GM19372 (cell line): ENCODE measurements around the gene TMEM119.
"Not testable (repeated sequence)": the region's sequence is repeated elsewhere in the genome, so short reads cannot be mapped to it uniquely, and the experiment has no call there.

Source experiments
- ATAC-seq: cut with Tn5 transposase; IDR thresholded peaks from one replicate; pipeline ENCODE4 v1.9.1; 2021; ENCODE audit warnings: mild to moderate bottlenecking, low read depth, moderate library complexity; ENCODE audit not compliant: unreplicated experiment

TMEM119 gene

GRCh38 chr12:108571609-108572165, 26.2 kb downstream of the TMEM119 start:
- no peak for ATAC-seq

- no peak for ATAC-seq
Observed at GRCh38 chr12:108570743-108571608, 26.9 kb downstream of the TMEM119 start.

GRCh38 chr12:108568338-108569154, 29.3 kb downstream of the TMEM119 start:
- ATAC-seq: peak; percentile 74

GRCh38 chr12:108567406-108568337, 30.2 kb downstream of the TMEM119 start:
- ATAC-seq: no peak

GRCh38 chr12:108566452-108566851, 31.4 kb downstream of the TMEM119 start:
- ATAC-seq: no peak

- no peak for ATAC-seq
Observed at GRCh38 chr12:108565976-108566375, 31.9 kb downstream of the TMEM119 start.

GRCh38 chr12:108565146-108565545, 32.7 kb downstream of the TMEM119 start:
- ATAC-seq: no peak

- ATAC-seq: no peak
Observed at GRCh38 chr12:108564724-108565123, 33.2 kb downstream of the TMEM119 start.

GRCh38 chr12:108563804-108564151, 34.1 kb downstream of the TMEM119 start:
- no peak for ATAC-seq

GRCh38 chr12:108563136-108563803, 34.6 kb downstream of the TMEM119 start:
- peak; percentile 28 for ATAC-seq

- ATAC-seq: peak; percentile 62
Observed at GRCh38 chr12:108562348-108563135, 35.3 kb downstream of the TMEM119 start, which contains the start of gene ISCU. Gene ISCU, plus strand, starts transcription at chr12:108562596. Its CDS starts 27 bp downstream, at chr12:108562623.

- peak; percentile 1 for ATAC-seq
Observed at GRCh38 chr12:108561852-108562347, 36.0 kb downstream of the TMEM119 start.

- ATAC-seq: peak; percentile 38
Observed at GRCh38 chr12:108560752-108561719, 36.8 kb downstream of the TMEM119 start, which contains the start of gene SART3. Gene SART3, minus strand, starts transcription at chr12:108561173. Its CDS starts 19 bp downstream, at chr12:108561154.

GRCh38 chr12:108560321-108560721, 37.6 kb downstream of the TMEM119 start:
- no peak for ATAC-seq

- no peak for ATAC-seq
Observed at GRCh38 chr12:108559748-108560147, 38.1 kb downstream of the TMEM119 start.

GRCh38 chr12:108559007-108559655, 38.8 kb downstream of the TMEM119 start:
- no peak for ATAC-seq

GRCh38 chr12:108555383-108555782, 42.5 kb downstream of the TMEM119 start:
- not testable (repeated sequence) for ATAC-seq
